Astrocyte (in vitro differentiated cells and primary cell): ENCODE measurements around the gene VGLL4.

ENCODE experiments used
- EZH2 ChIP-seq: IDR thresholded peaks from 2 replicates; pipeline ENCODE4 v1.6.1; 2012; ENCODE audit warnings: mild to moderate bottlenecking, low read length, inconsistent platforms; ENCODE audit not compliant: insufficient read depth
- TF ChIP-seq, protein P1 (sequence below): IDR thresholded peaks from 2 replicates; pipeline ENCODE4 v1.5.1; 2011; ENCODE audit warnings: low read depth, mild to moderate bottlenecking, inconsistent platforms, low read length, moderate library complexity; ENCODE audit not compliant: insufficient read depth

DNA sequence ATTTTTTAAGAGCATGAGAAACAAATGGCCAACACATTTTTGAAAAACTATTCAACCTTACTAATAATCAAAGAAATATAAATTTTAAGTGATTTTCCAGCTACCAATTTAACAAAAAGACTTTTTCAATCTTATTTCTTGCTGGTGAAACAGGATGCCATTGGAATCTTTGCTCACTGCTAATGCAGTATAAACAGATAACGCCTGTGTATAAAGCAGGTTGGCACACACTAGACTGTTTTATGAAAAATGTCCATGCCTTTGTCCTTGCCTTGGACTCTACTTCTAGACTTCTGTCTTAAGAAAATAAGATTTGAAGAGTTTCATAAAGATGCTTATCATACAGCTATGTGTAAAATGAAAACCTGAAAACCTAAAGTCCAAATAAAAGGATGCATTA, 5.0 kb upstream of the VGLL4 start:
- TF ChIP-seq, protein P1, sequence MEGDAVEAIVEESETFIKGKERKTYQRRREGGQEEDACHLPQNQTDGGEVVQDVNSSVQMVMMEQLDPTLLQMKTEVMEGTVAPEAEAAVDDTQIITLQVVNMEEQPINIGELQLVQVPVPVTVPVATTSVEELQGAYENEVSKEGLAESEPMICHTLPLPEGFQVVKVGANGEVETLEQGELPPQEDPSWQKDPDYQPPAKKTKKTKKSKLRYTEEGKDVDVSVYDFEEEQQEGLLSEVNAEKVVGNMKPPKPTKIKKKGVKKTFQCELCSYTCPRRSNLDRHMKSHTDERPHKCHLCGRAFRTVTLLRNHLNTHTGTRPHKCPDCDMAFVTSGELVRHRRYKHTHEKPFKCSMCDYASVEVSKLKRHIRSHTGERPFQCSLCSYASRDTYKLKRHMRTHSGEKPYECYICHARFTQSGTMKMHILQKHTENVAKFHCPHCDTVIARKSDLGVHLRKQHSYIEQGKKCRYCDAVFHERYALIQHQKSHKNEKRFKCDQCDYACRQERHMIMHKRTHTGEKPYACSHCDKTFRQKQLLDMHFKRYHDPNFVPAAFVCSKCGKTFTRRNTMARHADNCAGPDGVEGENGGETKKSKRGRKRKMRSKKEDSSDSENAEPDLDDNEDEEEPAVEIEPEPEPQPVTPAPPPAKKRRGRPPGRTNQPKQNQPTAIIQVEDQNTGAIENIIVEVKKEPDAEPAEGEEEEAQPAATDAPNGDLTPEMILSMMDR = no peak
- no peak for TF ChIP-seq EZH2
